ENCODE measurements around the gene VHLL. TPM values are rescaled to one million over a fixed set of nuclear protein-coding genes. Genes with fewer than 3 reads are reported as not detected.

VHLL gene
- total and polyA plus RNA-seq, 4 donors: 0.67 TPM; not detected in 3

DNA sequence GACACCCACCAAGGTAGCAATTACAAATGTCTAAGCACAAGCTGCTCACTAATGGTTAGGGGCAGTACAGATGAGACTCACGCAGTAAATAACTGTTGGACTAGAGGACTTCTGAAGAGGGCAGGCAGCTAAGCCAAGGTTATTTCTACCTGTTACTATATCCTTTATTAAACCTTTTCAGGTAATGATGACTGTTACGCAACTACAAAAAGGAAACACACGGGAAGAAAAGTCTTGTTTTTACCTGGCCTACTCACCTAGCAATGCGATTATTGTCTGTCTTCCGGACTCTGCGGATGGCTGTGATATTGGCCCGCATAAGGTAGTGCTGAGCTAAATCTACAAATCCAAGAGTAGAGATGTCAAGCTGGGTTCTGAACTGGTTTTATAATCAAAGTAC, 17.8 kb upstream of the VHLL start:
- Histone ChIP-seq H3K9ac (ENCODE audit: low read depth in 1 of 2, low read length in 2 of 2) (no peak overlapping the region), H3K9me3 (ENCODE audit: control insufficient read depth in 4 of 4, low read length in 3 of 4) (no peaks in the 10 kb centered on the region), H3K4me3 (ENCODE audit: low read depth in 1 of 3, low read length in 3 of 3) (no peak overlapping the region), H3K27ac (ENCODE audit: low read depth in 1 of 2, low read length in 2 of 2) (no peak overlapping the region), H3K36me3 (ENCODE audit: control insufficient read depth in 4 of 4, insufficient read depth in 3 of 4, low read depth in 1 of 4, low read length in 3 of 4) (peaks cover 36 to 86% (median 67%) of the 10 kb centered on the region in 4 donors), H3K4me1 (ENCODE audit: control insufficient read depth in 4 of 4, insufficient read depth in 4 of 4, low read length in 3 of 4) (no peaks in the 10 kb centered on the region), H3K27me3 (ENCODE audit: control insufficient read depth in 4 of 4, insufficient read depth in 4 of 4, low read length in 3 of 4) (no peaks in the 10 kb centered on the region)
- 89% methylated on average over 7 of the region's 7 CpGs for WGBS
- TF ChIP-seq TAF1 (conservative IDR thresholded peaks at IDR 0.05) (no peak), NR2F2 (IDR thresholded peaks at IDR 0.05) (no peak), RXRA (IDR thresholded peaks at IDR 0.05) (no peak), HNF4A (conservative IDR thresholded peaks at IDR 0.05) (no peak), FOXA2 (IDR thresholded peaks at IDR 0.05) (no peak), RAD21 (IDR thresholded peaks at IDR 0.05) (no peak), HNF4G (IDR thresholded peaks at IDR 0.05) (no peak)
- TF ChIP-seq, protein P1, sequence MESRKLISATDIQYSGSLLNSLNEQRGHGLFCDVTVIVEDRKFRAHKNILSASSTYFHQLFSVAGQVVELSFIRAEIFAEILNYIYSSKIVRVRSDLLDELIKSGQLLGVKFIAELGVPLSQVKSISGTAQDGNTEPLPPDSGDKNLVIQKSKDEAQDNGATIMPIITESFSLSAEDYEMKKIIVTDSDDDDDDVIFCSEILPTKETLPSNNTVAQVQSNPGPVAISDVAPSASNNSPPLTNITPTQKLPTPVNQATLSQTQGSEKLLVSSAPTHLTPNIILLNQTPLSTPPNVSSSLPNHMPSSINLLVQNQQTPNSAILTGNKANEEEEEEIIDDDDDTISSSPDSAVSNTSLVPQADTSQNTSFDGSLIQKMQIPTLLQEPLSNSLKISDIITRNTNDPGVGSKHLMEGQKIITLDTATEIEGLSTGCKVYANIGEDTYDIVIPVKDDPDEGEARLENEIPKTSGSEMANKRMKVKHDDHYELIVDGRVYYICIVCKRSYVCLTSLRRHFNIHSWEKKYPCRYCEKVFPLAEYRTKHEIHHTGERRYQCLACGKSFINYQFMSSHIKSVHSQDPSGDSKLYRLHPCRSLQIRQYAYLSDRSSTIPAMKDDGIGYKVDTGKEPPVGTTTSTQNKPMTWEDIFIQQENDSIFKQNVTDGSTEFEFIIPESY (IDR thresholded peaks at IDR 0.05): no peak
- TF ChIP-seq, protein P2, sequence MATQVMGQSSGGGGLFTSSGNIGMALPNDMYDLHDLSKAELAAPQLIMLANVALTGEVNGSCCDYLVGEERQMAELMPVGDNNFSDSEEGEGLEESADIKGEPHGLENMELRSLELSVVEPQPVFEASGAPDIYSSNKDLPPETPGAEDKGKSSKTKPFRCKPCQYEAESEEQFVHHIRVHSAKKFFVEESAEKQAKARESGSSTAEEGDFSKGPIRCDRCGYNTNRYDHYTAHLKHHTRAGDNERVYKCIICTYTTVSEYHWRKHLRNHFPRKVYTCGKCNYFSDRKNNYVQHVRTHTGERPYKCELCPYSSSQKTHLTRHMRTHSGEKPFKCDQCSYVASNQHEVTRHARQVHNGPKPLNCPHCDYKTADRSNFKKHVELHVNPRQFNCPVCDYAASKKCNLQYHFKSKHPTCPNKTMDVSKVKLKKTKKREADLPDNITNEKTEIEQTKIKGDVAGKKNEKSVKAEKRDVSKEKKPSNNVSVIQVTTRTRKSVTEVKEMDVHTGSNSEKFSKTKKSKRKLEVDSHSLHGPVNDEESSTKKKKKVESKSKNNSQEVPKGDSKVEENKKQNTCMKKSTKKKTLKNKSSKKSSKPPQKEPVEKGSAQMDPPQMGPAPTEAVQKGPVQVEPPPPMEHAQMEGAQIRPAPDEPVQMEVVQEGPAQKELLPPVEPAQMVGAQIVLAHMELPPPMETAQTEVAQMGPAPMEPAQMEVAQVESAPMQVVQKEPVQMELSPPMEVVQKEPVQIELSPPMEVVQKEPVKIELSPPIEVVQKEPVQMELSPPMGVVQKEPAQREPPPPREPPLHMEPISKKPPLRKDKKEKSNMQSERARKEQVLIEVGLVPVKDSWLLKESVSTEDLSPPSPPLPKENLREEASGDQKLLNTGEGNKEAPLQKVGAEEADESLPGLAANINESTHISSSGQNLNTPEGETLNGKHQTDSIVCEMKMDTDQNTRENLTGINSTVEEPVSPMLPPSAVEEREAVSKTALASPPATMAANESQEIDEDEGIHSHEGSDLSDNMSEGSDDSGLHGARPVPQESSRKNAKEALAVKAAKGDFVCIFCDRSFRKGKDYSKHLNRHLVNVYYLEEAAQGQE (IDR thresholded peaks at IDR 0.05): no peak
- TF ChIP-seq, protein P3, sequence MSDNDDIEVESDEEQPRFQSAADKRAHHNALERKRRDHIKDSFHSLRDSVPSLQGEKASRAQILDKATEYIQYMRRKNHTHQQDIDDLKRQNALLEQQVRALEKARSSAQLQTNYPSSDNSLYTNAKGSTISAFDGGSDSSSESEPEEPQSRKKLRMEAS (IDR thresholded peaks at IDR 0.05): no peak
- TF ChIP-seq, protein P4, sequence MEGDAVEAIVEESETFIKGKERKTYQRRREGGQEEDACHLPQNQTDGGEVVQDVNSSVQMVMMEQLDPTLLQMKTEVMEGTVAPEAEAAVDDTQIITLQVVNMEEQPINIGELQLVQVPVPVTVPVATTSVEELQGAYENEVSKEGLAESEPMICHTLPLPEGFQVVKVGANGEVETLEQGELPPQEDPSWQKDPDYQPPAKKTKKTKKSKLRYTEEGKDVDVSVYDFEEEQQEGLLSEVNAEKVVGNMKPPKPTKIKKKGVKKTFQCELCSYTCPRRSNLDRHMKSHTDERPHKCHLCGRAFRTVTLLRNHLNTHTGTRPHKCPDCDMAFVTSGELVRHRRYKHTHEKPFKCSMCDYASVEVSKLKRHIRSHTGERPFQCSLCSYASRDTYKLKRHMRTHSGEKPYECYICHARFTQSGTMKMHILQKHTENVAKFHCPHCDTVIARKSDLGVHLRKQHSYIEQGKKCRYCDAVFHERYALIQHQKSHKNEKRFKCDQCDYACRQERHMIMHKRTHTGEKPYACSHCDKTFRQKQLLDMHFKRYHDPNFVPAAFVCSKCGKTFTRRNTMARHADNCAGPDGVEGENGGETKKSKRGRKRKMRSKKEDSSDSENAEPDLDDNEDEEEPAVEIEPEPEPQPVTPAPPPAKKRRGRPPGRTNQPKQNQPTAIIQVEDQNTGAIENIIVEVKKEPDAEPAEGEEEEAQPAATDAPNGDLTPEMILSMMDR (IDR thresholded peaks at IDR 0.05; ENCODE audit: low read depth, low read length, missing input control): no peak
- no peak for DNase-seq (ENCODE audit: low spot score)

DNA sequence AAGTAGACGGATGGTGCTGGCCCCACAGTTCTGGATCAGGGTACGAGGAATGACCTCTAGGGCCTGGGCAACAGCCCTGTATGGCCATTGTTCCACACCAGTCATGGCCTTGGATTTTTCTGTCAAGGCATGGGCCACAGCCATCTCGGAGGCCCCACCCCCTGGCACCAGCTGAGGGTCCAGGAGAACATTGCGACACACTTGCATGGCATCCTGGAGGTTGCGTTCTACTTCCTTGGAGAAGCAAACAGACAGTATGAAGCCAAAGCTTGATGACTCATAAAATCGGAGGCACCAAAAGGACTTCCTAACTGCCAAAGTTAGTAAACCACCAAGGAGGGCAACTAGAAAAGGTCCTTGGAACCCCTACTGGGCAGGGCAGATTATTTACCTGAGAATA, 11.9 kb upstream of the VHLL start:
- Histone ChIP-seq H3K36me3 (ENCODE audit: control insufficient read depth in 4 of 4, insufficient read depth in 3 of 4, low read depth in 1 of 4, low read length in 3 of 4) (peaks cover 30 to 71% (median 58%) of the 10 kb centered on the region in 4 donors), H3K27ac (ENCODE audit: low read depth in 1 of 2, low read length in 2 of 2) (no peak overlapping the region), H3K27me3 (ENCODE audit: control insufficient read depth in 4 of 4, insufficient read depth in 4 of 4, low read length in 3 of 4) (no peaks in the 10 kb centered on the region), H3K4me3 (ENCODE audit: low read depth in 1 of 3, low read length in 3 of 3) (no peak overlapping the region), H3K4me1 (ENCODE audit: control insufficient read depth in 4 of 4, insufficient read depth in 4 of 4, low read length in 3 of 4) (no peaks in the 10 kb centered on the region), H3K9ac (ENCODE audit: low read depth in 1 of 2, low read length in 2 of 2) (no peak overlapping the region), H3K9me3 (ENCODE audit: control insufficient read depth in 4 of 4, low read length in 3 of 4) (no peaks in the 10 kb centered on the region)
- WGBS: 82% methylated on average over 6 of the region's 6 CpGs
- TF ChIP-seq, protein P1 (IDR thresholded peaks at IDR 0.05): no peak
- TF ChIP-seq RAD21 (IDR thresholded peaks at IDR 0.05): no peak
- no peak for TF ChIP-seq NR2F2 (IDR thresholded peaks at IDR 0.05)
- no peak for DNase-seq (ENCODE audit: low spot score)
